H1 (cell line): ENCODE measurements around the gene RTL9. TPM values are rescaled to one million over a fixed set of nuclear protein-coding genes. Genes with fewer than 3 reads are reported as not detected.

Experiments
- CTCF ChIA-PET: fragments of 300-600 bp; sonication (Branson Sonifier 250); formaldehyde crosslinking; loops from one replicate; lab custom pipeline; 2021; ENCODE audit not compliant: partially characterized antibody; lab: Charles Lee
- POLR2A ChIA-PET: fragments of 300-600 bp; sonication (Branson Sonifier 250); formaldehyde crosslinking; loops from one replicate; lab custom pipeline; 2021; ENCODE audit warnings: inconsistent platforms; ENCODE audit not compliant: partially characterized antibody; lab: Charles Lee
- DNase-seq, 2 experiments: peaks; one replicate each; pipeline versions ENCODE4 v3.0.0 to v3.0.0-alpha.2; 2010 to 2022; ENCODE audit warnings: low spot score in 2 of 2, low read depth in 1 of 2, mixed read lengths in 1 of 2
- FAIRE-seq: peaks from 2 replicates; lab custom pipeline; 2011; peaks lifted over from hg19 to GRCh38; lab: Jason Lieb, UNC
- H2AFZ ChIP-seq: 2 replicates; pipeline ENCODE4 v1.8.1; 2012; ENCODE audit warnings: low read length, inconsistent platforms
- H2AK5ac ChIP-seq: 2 replicates; pipeline ENCODE4 v1.6.1; 2013; ENCODE audit warnings: low read depth, low read length
- H2BK120ac ChIP-seq: replicated peaks from 2 replicates; pipeline ENCODE3; 2013; ENCODE audit warnings: low read depth, low read length, inconsistent platforms
- H2BK12ac ChIP-seq: 2 replicates; pipeline ENCODE4 v1.6.1; 2013; ENCODE audit warnings: low read depth, low read length
- H2BK15ac ChIP-seq: 2 replicates; pipeline ENCODE4 v1.6.1; 2013; ENCODE audit warnings: low read length
- H2BK20ac ChIP-seq: 2 replicates; pipeline ENCODE4 v1.6.1; 2013; ENCODE audit warnings: low read length
- H2BK5ac ChIP-seq: 2 replicates; pipeline ENCODE4 v1.6.1; 2013; ENCODE audit warnings: low read depth, low read length
- H3K14ac ChIP-seq: 2 replicates; pipeline ENCODE4 v1.6.1; 2013; ENCODE audit warnings: inconsistent platforms; ENCODE audit not compliant: insufficient read length
- H3K18ac ChIP-seq: 2 replicates; pipeline ENCODE4 v1.6.1; 2013; ENCODE audit warnings: low read length; ENCODE audit errors: extremely low read depth
- H3K23ac ChIP-seq: 2 replicates; pipeline ENCODE4 v1.6.1; 2013; ENCODE audit warnings: inconsistent platforms; ENCODE audit not compliant: insufficient read length
- H3K23me2 ChIP-seq: 2 replicates; pipeline ENCODE4 v1.6.1; 2013; ENCODE audit warnings: low read depth, low read length
- H3K27ac ChIP-seq: 2 replicates; pipeline ENCODE4 v1.6.1; 2011; ENCODE audit warnings: low read depth, low read length, inconsistent platforms
- H3K27me3 ChIP-seq, 4 experiments: replicated peaks in 1 of 4; 1 replicate in 1 of 4; 2 replicates in 3 of 4; pipeline versions ENCODE4 v1.6.1 to v1.8.1; 2011 to 2013; ENCODE audit warnings: low read length in 3 of 4, mild to moderate bottlenecking in 3 of 4, inconsistent platforms in 2 of 4, mixed read lengths in 2 of 4, moderate library complexity in 1 of 4; ENCODE audit not compliant: control insufficient read depth in 3 of 4, insufficient read depth in 3 of 4; ENCODE audit errors: extremely low read depth in 1 of 4
- H3K36me3 ChIP-seq, 4 experiments: 2 replicates each; pipeline versions ENCODE4 v1.6.1 to v1.8.1; 2011 to 2013; ENCODE audit warnings: mild to moderate bottlenecking in 4 of 4, low read length in 3 of 4, moderate library complexity in 2 of 4, control low read depth in 1 of 4, inconsistent platforms in 1 of 4; ENCODE audit not compliant: insufficient read depth in 4 of 4, control insufficient read depth in 2 of 4
- H3K4ac ChIP-seq: replicated peaks from 2 replicates; pipeline ENCODE3; 2013; ENCODE audit warnings: low read length, low read depth, mixed read lengths, inconsistent platforms; ENCODE audit not compliant: insufficient read length
- H3K4me1 ChIP-seq, 4 experiments: replicated peaks in 1 of 4; 1 replicate in 1 of 4; 2 replicates in 3 of 4; pipeline versions ENCODE4 v1.6.1 to v1.8.1; 2011 to 2013; ENCODE audit warnings: low read length in 3 of 4, inconsistent platforms in 2 of 4, mixed read lengths in 1 of 4; ENCODE audit not compliant: insufficient read depth in 4 of 4, control insufficient read depth in 3 of 4
- H3K4me2 ChIP-seq, 2 experiments: 2 replicates each; pipeline versions ENCODE4 v1.6.1 to v1.8.1; 2011 to 2013; ENCODE audit warnings: low read depth in 2 of 2, low read length in 2 of 2, control low read depth in 1 of 2, inconsistent platforms in 1 of 2, mild to moderate bottlenecking in 1 of 2; ENCODE audit not compliant: insufficient read depth in 1 of 2
- H3K4me3 ChIP-seq, 4 experiments: fragments of 200-600, 300-600 bp in 1 of 4; sonication (generic), shearing (Covaris generic), sonication (Bioruptor Twin) in 1 of 4; 2 replicates each; pipeline versions ENCODE4 v1.5.1 to v1.8.1; 2011 to 2016; ENCODE audit warnings: low read length in 4 of 4, low read depth in 3 of 4, control low read depth in 2 of 4, inconsistent platforms in 2 of 4, mild to moderate bottlenecking in 2 of 4, mixed read lengths in 1 of 4, moderate library complexity in 1 of 4; ENCODE audit not compliant: insufficient read depth in 2 of 4; ENCODE audit errors: extremely low read depth in 1 of 4
- H3K56ac ChIP-seq: replicated peaks from 2 replicates; pipeline ENCODE3; 2013; ENCODE audit warnings: low read depth, mild to moderate bottlenecking, mixed read lengths, low read length, inconsistent platforms; ENCODE audit not compliant: insufficient read length
- H3K79me1 ChIP-seq: 2 replicates; pipeline ENCODE4 v1.6.1; 2013; ENCODE audit warnings: low read depth, low read length, control low read depth
- H3K79me2 ChIP-seq, 2 experiments: 2 replicates each; pipeline versions ENCODE4 v1.6.1 to v1.8.1; 2012 to 2013; ENCODE audit warnings: low read length in 2 of 2, mild to moderate bottlenecking in 2 of 2, inconsistent platforms in 1 of 2; ENCODE audit not compliant: insufficient read depth in 2 of 2, control insufficient read depth in 1 of 2
- H3K9ac ChIP-seq, 4 experiments: replicated peaks in 1 of 4; 1 replicate in 1 of 4; 2 replicates in 3 of 4; pipeline versions ENCODE4 v1.6.1 to v1.8.1; 2011 to 2013; ENCODE audit warnings: low read depth in 3 of 4, low read length in 3 of 4, control low read depth in 2 of 4, mild to moderate bottlenecking in 2 of 4, moderate library complexity in 2 of 4, inconsistent platforms in 1 of 4; ENCODE audit errors: extremely low read depth in 1 of 4
- H3K9me3 ChIP-seq, 2 experiments: 2 replicates each; pipeline versions ENCODE4 v1.6.1 to v1.8.1; 2012 to 2013; ENCODE audit warnings: mild to moderate bottlenecking in 2 of 2, moderate library complexity in 2 of 2, control low read depth in 1 of 2, inconsistent platforms in 1 of 2, low read depth in 1 of 2, low read length in 1 of 2, mixed read lengths in 1 of 2; ENCODE audit not compliant: insufficient read depth in 2 of 2
- H4K20me1 ChIP-seq, 2 experiments: replicated peaks in 1 of 2; 2 replicates each; pipeline versions ENCODE3 to v1.8.1; 2011 to 2013; ENCODE audit warnings: inconsistent platforms in 2 of 2, low read length in 2 of 2, mild to moderate bottlenecking in 1 of 2; ENCODE audit not compliant: insufficient read depth in 2 of 2, control insufficient read depth in 1 of 2
- H4K5ac ChIP-seq: 2 replicates; pipeline ENCODE4 v1.6.1; 2013; ENCODE audit warnings: low read length, low read depth, mixed read lengths, inconsistent platforms; ENCODE audit not compliant: insufficient read length
- H4K8ac ChIP-seq: 2 replicates; pipeline ENCODE4 v1.8.0; 2013; ENCODE audit warnings: mild to moderate bottlenecking, moderate library complexity, low read length, inconsistent platforms; ENCODE audit not compliant: insufficient read depth; ENCODE audit errors: extremely low read depth
- H4K91ac ChIP-seq: replicated peaks from 2 replicates; pipeline ENCODE3; 2013; ENCODE audit warnings: low read length, mixed read lengths, inconsistent platforms; ENCODE audit not compliant: insufficient read length
- EGR1 ChIP-seq: IDR thresholded peaks from 2 replicates; pipeline ENCODE4 v1.6.1; 2011; ENCODE audit warnings: low read depth, low read length, borderline replicate concordance
- SIX5 ChIP-seq: IDR thresholded peaks from 2 replicates; pipeline ENCODE4 v1.6.1; 2011; ENCODE audit warnings: mild to moderate bottlenecking, low read depth, low read length
- WGBS, 2 experiments: shearing (Covaris generic) in 1 of 2; methylation state at CpG; one replicate each; pipeline versions ENCODE4 v1.1.6 to v1.1.7; 2013 to 2015; ENCODE audit warnings: low lambda C conversion rate in 2 of 2, mixed read lengths in 2 of 2, inconsistent platforms in 1 of 2, low coverage in 1 of 2, missing lambda C conversion rate in 1 of 2; ENCODE audit not compliant: insufficient replicate concordance in 2 of 2, insufficient coverage in 1 of 2, insufficient read length in 1 of 2; ENCODE audit errors: extremely low coverage in 1 of 2, missing lambda C conversion rate in 1 of 2; 5-methylcytosine and 5-hydroxymethylcytosine counted together
- polyA plus RNA-seq, 7 experiments: library from polyadenylated mRNA; depleted of rRNA in 3 of 7; stranded (reverse) in 5 of 7; unstranded in 2 of 7; fragments of >200 nt in 5 of 7; fragments of 200-250 nt in 2 of 7; gene quantifications; 1 replicate in 5 of 7; 2 replicates in 1 of 7; 4 replicates in 1 of 7; pipeline versions ENCODE4 v1.2.1 to v1.2.3, GENCODE V29; 2011 to 2013; ENCODE audit warnings: missing spikeins in 2 of 7, mixed read lengths in 2 of 7
- total RNA-seq: library from RNA; stranded (reverse); fragmentation: NEBNext Ultra II Directional; extraction: Animal tissue kit (Norgen Biotek cat#: 25700); gene quantifications from 2 replicates; pipeline ENCODE4 v1.2.1, GENCODE V29; 2021

Gene RTL9
- total and polyA plus RNA-seq, 2 of the 8 experiments (the other 6 are each of a cell fraction or from before 2014, with no cell fraction given), result 0.09 to 0.20 TPM

- H3K27ac ChIP-seq, result no peak overlapping the region
- no peak overlapping the region for H2BK15ac ChIP-seq
- WGBS, 2 experiments, result 8% methylated on average over 10 of the region's 12 CpGs; no CpG with 5 or more reads in 1 of the 2 experiments
- no peak overlapping the region for H3K14ac ChIP-seq
- ChIA-PET POLR2A (interaction anchor here (0.5 kb wide), 1 partner anchor 76 kb away, joined by 3 read pairs; no protein-coding TSS in a partner anchor), CTCF (interaction anchor here (0.6 to 1.4 kb wide), 4 partner anchors 46 to 158 kb away, joined by 3 to 4 read pairs (median 4); no protein-coding TSS in a partner anchor)
- H4K5ac ChIP-seq, result no peak overlapping the region
- peak overlapping the region; percentile 60 to 92 for H3K4me2 ChIP-seq
- H4K91ac ChIP-seq, result no peak overlapping the region
- no peak overlapping the region for H3K23ac ChIP-seq
- H3K18ac ChIP-seq, result no peak overlapping the region; the same call in 1 of the 2 replicates
- DNase-seq (no peak), FAIRE-seq (no peak)
- no peaks in the 10 kb centered on the region for H3K79me1 ChIP-seq
- peak overlapping the region; percentile 79 to 97 (median 87) for H3K4me3 ChIP-seq
- no peaks in the 10 kb centered on the region for H3K27me3 ChIP-seq
- H3K4ac ChIP-seq, result no peak overlapping the region
- no peak overlapping the region for H2AK5ac ChIP-seq
- H4K8ac ChIP-seq, result no peak overlapping the region
- peaks cover 0 to 19% (median 4%) of the 10 kb centered on the region in 4 experiments; a peak in 4 of 7 replicates for H3K4me1 ChIP-seq
- no peak overlapping the region for H2AFZ ChIP-seq
- H3K23me2 ChIP-seq, result 0 out of 2 replicates have a peak, but pooled peaks cover 4% of the 10 kb centered on the region
- H3K79me2 ChIP-seq, result peaks cover 0 to 56% of the 10 kb centered on the region in 2 experiments; a peak in 3 of 4 replicates
- no peak overlapping the region for H2BK20ac ChIP-seq
- peaks cover 0 to 2% of the 10 kb centered on the region in 2 experiments for H4K20me1 ChIP-seq
- no peak overlapping the region for H2BK12ac ChIP-seq
- no peak overlapping the region for H2BK120ac ChIP-seq
- H3K36me3 ChIP-seq, result no peaks in the 10 kb centered on the region
- no peak overlapping the region for H3K56ac ChIP-seq
- H3K9ac ChIP-seq, result peak overlapping the region in 1 of 4 experiments; percentile 88; a peak in 1 of 7 replicates
- H3K9me3 ChIP-seq, result no peaks in the 10 kb centered on the region
- no peak overlapping the region for H2BK5ac ChIP-seq
- TF ChIP-seq SIX5 (no peak), EGR1 (no peak)
Observed at GRCh38 chrX:110316351-110317060, 42.1 kb upstream of the RTL9 start.
